HL-60 (cell line): ENCODE results near the gene MMP28.

Experiments
- CTCF ChIP-seq: IDR thresholded peaks from one replicate; pipeline ENCODE4 v1.5.1; 2011; ENCODE audit warnings: low read length, control low read depth, inconsistent platforms; ENCODE audit not compliant: insufficient read depth
- GABPA ChIP-seq: IDR thresholded peaks from 2 replicates; pipeline ENCODE4 v1.6.1; 2012; ENCODE audit warnings: low read depth

GRCh38 chr17:35842239-35842638, 46.8 kb upstream of the MMP28 start:
- no peak for TF ChIP-seq CTCF
- no peak for TF ChIP-seq GABPA
